ENCODE measurements around the gene CD47. TPM values are rescaled to one million over a fixed set of nuclear protein-coding genes. Genes with fewer than 3 reads are reported as not detected.

CD47 gene
- total and polyA plus RNA-seq, 2 donors (not counting 1 experiment from before 2014, with no cell fraction given): 86.4 to 259 TPM

GRCh38 chr3:108031895-108032294 is 58.9 kb downstream of the CD47 start:
- H3K9me3 Mint-ChIP-seq (ENCODE audit: insufficient read depth): no peaks in the 10 kb centered on the region
- H3K27ac ChIP-seq (ENCODE audit: low read length in 2 of 2): no peak overlapping the region
- ATAC-seq (ENCODE audit: low read depth): no peak
- POLR2A ChIA-PET: no interaction called here
- DNase-seq: no peak
- no peak overlapping the region for H3K9ac ChIP-seq (ENCODE audit: low read length)
- no peak overlapping the region for H3K4me3 Mint-ChIP-seq
- CTCF ChIA-PET: no interaction called here
- peaks cover 16% of the 10 kb centered on the region for H3K4me1 Mint-ChIP-seq
- no peaks in the 10 kb centered on the region for H4K20me1 ChIP-seq (ENCODE audit: control insufficient read depth, insufficient read depth, low read length, poor library complexity, severe bottlenecking)
- no peaks in the 10 kb centered on the region for H3K27me3 ChIP-seq (replicated peaks in 1 of 4; ENCODE audit: control extremely low read depth in 1 of 4, control insufficient read depth in 3 of 4, insufficient read depth in 4 of 4, low read length in 3 of 4)
- H3K36me3 ChIP-seq (replicated peaks in 1 of 2; ENCODE audit: control extremely low read depth in 1 of 2, control insufficient read depth in 1 of 2, extremely low read depth in 1 of 2, insufficient read depth in 2 of 2, low read length in 1 of 2): peaks cover 0 to 28% of the 10 kb centered on the region in 2 experiments
- no peak overlapping the region for H3K4me2 ChIP-seq (replicated peaks; ENCODE audit: low read depth, low read length, poor library complexity, severe bottlenecking)
- H3K27me3 Mint-ChIP-seq: no peaks in the 10 kb centered on the region
- 100% methylated on average over 1 of the region's 2 CpGs for WGBS (ENCODE audit: insufficient coverage)
- peaks cover 15 to 16% of the 10 kb centered on the region in 2 donors for H3K4me1 ChIP-seq (ENCODE audit: control insufficient read depth in 2 of 2, insufficient read depth in 2 of 2, low read length in 2 of 2)
- no peak overlapping the region for H3K4me3 ChIP-seq (ENCODE audit: control extremely low read depth in 1 of 5, extremely low read depth in 1 of 5, insufficient read depth in 1 of 5, low read depth in 2 of 5, low read length in 4 of 5)
- H3K27ac Mint-ChIP-seq: no peak overlapping the region
- no peaks in the 10 kb centered on the region for H3K9me3 ChIP-seq (ENCODE audit: control extremely low read depth in 1 of 3, control insufficient read depth in 2 of 3, insufficient read depth in 1 of 3, low read length in 2 of 3)
- no peaks in the 10 kb centered on the region for H3K79me2 ChIP-seq (ENCODE audit: control insufficient read depth, insufficient read depth, low read length)
- H2AFZ ChIP-seq (ENCODE audit: insufficient read depth, low read depth, low read length, poor library complexity, severe bottlenecking): no peak overlapping the region
- TF ChIP-seq, protein P1, sequence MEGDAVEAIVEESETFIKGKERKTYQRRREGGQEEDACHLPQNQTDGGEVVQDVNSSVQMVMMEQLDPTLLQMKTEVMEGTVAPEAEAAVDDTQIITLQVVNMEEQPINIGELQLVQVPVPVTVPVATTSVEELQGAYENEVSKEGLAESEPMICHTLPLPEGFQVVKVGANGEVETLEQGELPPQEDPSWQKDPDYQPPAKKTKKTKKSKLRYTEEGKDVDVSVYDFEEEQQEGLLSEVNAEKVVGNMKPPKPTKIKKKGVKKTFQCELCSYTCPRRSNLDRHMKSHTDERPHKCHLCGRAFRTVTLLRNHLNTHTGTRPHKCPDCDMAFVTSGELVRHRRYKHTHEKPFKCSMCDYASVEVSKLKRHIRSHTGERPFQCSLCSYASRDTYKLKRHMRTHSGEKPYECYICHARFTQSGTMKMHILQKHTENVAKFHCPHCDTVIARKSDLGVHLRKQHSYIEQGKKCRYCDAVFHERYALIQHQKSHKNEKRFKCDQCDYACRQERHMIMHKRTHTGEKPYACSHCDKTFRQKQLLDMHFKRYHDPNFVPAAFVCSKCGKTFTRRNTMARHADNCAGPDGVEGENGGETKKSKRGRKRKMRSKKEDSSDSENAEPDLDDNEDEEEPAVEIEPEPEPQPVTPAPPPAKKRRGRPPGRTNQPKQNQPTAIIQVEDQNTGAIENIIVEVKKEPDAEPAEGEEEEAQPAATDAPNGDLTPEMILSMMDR (IDR thresholded peaks at IDR 0.05): no peak
- TF ChIP-seq EZH2 (IDR thresholded peaks at IDR 0.05; ENCODE audit: borderline replicate concordance, insufficient read depth, low read depth, low read length, poor library complexity, severe bottlenecking): no peak
- intact Hi-C loops (cut with micrococcal nuclease): no loop called here

GRCh38 chr3:108030960-108031359 is 59.9 kb downstream of the CD47 start:
- no peaks in the 10 kb centered on the region for H3K9me3 ChIP-seq (ENCODE audit: control extremely low read depth in 1 of 3, control insufficient read depth in 2 of 3, insufficient read depth in 1 of 3, low read length in 2 of 3)
- H3K27ac ChIP-seq (ENCODE audit: low read length in 2 of 2): no peak overlapping the region
- no peak for ATAC-seq (ENCODE audit: low read depth)
- no peaks in the 10 kb centered on the region for H4K20me1 ChIP-seq (ENCODE audit: control insufficient read depth, insufficient read depth, low read length, poor library complexity, severe bottlenecking)
- no peak for TF ChIP-seq EZH2 (IDR thresholded peaks at IDR 0.05; ENCODE audit: borderline replicate concordance, insufficient read depth, low read depth, low read length, poor library complexity, severe bottlenecking)
- TF ChIP-seq, protein P1 (IDR thresholded peaks at IDR 0.05): no peak
- H3K4me1 Mint-ChIP-seq: peaks cover 7% of the 10 kb centered on the region
- H3K27ac Mint-ChIP-seq: no peak overlapping the region
- H3K9ac ChIP-seq (ENCODE audit: low read length): no peak overlapping the region
- H3K27me3 ChIP-seq (replicated peaks in 1 of 4; ENCODE audit: control extremely low read depth in 1 of 4, control insufficient read depth in 3 of 4, insufficient read depth in 4 of 4, low read length in 3 of 4): no peaks in the 10 kb centered on the region
- intact Hi-C loops (cut with micrococcal nuclease): no loop called here
- H3K27me3 Mint-ChIP-seq: no peaks in the 10 kb centered on the region
- no peaks in the 10 kb centered on the region for H3K9me3 Mint-ChIP-seq (ENCODE audit: insufficient read depth)
- ChIA-PET CTCF (no interaction called here), POLR2A (no interaction called here)
- H3K79me2 ChIP-seq (ENCODE audit: control insufficient read depth, insufficient read depth, low read length): no peaks in the 10 kb centered on the region
- peaks cover 0 to 28% of the 10 kb centered on the region in 2 experiments for H3K36me3 ChIP-seq (replicated peaks in 1 of 2; ENCODE audit: control extremely low read depth in 1 of 2, control insufficient read depth in 1 of 2, extremely low read depth in 1 of 2, insufficient read depth in 2 of 2, low read length in 1 of 2)
- no peak for DNase-seq
- H2AFZ ChIP-seq (ENCODE audit: insufficient read depth, low read depth, low read length, poor library complexity, severe bottlenecking): no peak overlapping the region
- H3K4me3 Mint-ChIP-seq: no peak overlapping the region
- H3K4me3 ChIP-seq (ENCODE audit: control extremely low read depth in 1 of 5, extremely low read depth in 1 of 5, insufficient read depth in 1 of 5, low read depth in 2 of 5, low read length in 4 of 5): no peak overlapping the region
- WGBS (ENCODE audit: insufficient coverage): 98% methylated on average over 5 of the region's 5 CpGs
- H3K4me2 ChIP-seq (replicated peaks; ENCODE audit: low read depth, low read length, poor library complexity, severe bottlenecking): no peak overlapping the region
- peaks cover 6 to 7% of the 10 kb centered on the region in 2 donors for H3K4me1 ChIP-seq (ENCODE audit: control insufficient read depth in 2 of 2, insufficient read depth in 2 of 2, low read length in 2 of 2)
